HG02840 (cell line): ENCODE data around the gene PHPT1.
"Not testable (repeated sequence)": the region's sequence is repeated elsewhere in the genome, so short reads cannot be mapped to it uniquely, and the experiment has no call there.

Experiments
- ATAC-seq: cut with Tn5 transposase; IDR thresholded peaks from one replicate; pipeline ENCODE4 v1.9.1; 2021; ENCODE audit warnings: mild to moderate bottlenecking, moderate library complexity, moderate number of reproducible peaks; ENCODE audit not compliant: unreplicated experiment, low FRiP score

PHPT1 gene

DNA sequence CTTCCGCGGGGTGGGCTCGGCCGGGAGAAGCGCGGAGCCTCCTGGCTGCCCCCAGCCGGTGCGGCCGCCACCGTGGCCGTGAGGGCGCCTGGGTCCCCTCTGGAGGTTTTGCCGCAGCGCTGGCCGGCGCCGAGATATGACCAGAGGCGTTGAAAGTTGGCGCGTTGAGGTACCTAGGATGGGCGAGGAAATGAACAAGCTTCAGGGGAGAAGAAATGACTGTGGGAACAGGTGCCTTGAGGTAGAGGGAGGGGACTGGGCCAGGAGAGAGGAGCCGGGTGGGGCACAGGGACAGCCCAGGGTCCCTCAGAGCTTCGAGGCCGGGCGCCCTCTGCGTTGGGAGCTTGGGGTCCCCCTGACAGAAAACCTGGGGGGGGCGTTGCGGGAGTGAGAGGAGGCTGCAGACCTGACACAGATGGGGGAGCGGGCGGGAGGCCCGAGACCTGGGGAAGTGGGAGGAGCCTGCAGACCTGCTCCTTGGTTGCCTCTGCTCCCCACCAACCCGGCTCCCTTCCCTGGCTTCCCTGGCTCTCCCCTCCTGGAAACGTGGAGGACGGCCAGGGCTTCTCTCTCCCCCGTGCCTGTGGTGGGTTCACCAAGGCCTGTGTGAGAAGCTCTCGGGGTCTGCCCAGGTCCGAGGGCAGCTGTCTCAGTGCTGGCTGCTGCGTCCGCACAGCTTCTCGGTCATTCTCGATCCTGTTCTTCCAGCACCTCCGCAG lies 27.2 kb upstream of the PHPT1 start:
- ATAC-seq: no peak

DNA sequence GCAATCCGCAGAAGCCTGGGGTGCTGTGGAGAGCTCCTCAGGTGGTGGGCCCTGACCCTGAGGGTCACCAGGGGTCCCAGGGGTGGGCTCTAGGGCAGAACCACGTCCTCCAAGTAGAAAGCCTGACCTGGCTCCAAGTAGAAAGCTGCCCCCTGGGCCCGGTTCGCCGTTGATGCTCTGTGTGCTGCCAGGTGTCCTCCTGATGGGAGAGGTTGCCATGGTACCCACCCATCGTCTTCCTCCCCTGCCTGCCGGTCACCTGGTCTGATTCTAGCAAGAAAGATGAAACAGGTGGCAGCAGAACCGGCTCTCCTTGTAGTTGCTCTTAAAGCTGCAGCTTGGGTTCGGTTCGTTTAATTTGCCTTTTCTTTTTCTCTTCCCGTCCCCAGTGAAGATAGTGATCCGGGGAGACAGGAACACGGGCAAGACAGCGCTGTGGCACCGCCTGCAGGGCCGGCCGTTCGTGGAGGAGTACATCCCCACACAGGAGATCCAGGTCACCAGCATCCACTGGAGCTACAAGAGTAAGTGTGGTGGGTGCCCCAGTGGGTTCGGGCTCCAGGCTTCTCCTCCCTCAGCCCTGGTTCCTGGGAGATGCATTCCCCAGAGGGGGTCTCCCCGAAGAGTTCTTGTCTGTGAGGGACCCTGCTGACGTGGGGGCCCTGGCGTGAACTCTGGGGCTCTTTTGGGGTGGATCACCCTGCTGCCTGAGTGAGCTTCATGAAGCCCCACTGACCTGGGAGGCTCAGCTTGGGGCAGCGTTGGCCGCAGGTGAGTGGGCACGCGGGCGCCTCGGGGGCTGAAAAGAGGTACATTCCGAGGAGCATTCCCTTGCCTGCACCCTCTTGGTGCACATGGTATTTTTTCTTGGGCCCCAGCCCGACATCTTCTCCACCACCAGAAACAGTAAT lies 25.8 kb upstream of the PHPT1 start:
- ATAC-seq: no peak

DNA sequence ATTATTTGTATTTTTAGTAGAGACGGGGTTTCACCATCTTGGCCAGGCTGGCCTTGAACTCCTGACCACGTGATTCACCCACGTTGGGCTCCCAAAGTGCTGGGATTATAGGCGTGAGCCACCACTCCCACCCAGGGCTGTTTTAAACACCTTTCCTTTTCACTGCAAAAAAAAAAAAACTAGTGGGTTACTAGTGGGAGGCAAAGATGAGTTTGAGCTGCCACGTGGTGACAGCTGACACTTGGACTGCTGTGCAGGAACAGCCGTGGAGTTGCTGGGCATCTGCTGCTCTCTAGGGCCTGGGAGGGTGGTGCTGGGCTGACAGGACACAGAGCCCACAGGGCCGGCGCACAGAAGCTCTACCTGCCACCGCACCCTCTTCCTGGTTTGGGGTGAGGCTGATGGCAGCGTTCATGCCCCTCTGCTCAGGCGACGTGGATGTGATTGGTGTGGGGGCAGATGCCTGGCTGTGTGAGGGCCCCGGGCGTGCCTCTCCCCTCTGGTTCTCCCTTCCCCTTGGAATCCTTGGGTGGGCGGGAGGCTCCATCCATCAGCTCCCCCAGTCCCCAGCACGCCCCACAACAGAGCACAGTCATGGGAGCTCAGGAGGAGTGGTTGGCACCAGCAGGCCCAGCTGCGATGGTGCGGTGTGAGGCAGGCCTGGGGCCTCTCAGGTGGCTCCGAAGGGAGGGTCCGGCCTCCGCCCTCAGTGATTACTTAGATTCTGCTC lies 24.5 kb upstream of the PHPT1 start:
- ATAC-seq: no peak

DNA sequence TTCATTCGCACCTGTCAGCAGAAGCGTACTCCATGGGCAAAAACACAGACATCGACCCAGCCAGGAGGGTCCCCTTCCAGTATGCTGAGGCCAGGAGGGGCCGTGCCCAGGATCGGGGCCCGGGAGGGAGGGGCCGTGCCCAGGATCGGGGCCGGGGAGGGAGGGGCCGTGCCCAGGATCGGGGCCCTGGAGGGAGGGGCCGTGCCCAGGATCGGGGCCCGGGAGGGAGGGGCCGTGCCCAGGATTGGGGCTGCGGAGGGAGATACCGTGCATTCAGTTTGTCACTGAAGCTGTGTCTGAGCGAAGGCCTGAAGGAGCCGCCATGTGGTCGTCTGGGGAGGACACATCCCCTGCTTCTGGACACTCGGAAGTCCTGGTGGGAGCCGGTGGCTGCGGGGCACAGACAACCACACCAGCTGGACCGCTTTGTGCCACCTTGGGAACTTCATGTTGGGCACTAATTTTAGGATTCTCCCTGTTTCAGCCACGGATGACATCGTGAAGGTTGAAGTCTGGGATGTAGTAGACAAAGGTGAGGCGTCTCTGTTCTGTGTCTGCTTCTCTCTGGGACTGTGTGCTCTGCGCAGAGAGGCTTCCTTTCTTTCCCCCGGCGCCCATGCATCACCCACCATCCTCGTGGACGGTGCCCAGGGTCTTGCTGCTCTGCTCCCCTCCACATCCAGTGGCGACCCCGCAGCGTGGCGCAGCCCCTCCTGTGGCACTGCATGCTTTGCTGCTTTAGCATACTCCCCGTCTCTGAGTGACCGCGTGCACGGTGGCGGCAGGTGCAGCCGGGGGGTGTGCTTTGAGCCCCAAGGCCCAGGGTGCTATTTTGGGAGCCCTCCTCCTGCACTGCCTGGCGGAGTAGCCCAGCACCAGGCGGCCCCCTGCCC lies 23.7 kb upstream of the PHPT1 start:
- ATAC-seq: no peak

DNA sequence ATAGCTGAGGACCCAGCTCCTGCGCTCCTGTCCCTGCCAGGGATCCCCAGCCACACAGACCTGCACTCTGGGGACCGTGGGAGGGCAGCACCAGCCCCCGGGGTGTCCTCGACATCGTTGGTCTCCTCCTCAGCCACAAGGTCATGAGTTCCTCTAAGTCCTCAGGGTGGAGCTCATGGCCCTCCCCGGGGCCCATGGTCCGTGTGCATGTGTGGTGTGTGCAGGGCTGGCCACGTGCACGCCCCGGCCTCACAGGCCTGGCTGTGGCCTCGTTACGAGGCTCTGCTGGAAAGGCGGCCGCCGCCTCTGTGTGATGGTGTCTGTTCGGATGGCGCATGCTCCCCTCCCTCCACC lies 23.0 kb upstream of the PHPT1 start:
- no peak for ATAC-seq

DNA sequence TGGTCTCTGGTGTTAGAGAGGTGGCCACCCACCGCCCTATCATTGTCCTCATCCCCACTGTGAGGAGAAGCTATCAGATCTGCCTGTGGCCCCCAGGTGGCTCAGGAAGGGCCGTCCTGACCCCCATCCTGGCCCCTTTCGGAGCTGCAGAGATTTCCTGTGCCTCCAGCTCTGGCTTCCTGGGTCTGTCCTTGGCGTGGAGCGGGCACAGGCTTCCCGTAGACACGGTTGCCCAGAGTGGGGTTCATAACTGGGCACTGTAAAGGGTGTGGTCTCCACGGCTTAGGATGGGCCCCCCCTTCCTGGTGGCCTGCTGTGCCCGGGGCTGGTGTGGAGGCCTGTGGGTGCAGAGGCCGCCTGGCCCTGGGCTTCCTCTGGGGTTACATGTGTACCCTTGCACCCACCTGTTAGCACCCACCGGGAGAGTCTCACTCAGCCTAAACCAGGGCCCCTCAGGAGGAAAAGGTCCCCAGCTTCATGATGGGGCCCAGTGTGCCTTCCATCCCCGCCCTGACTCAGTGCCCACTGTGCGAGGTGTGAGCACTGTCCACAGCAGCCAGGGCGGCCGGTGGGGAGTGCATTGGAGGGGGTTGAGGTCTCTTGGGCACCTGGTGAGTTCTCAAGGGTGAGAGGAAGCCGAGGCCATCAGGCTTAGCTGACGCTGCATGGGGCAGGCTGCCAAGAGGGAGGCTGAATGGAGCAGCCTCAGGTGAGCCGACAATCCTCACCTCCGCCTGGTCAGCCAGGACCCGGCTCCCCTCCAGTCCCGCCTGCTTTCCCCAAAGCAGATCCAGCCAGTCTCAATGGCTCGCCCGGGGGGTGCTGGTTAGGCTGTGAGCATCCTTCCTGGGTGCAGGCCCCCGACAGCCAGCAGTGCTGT lies 22.3 kb upstream of the PHPT1 start:
- no peak for ATAC-seq

DNA sequence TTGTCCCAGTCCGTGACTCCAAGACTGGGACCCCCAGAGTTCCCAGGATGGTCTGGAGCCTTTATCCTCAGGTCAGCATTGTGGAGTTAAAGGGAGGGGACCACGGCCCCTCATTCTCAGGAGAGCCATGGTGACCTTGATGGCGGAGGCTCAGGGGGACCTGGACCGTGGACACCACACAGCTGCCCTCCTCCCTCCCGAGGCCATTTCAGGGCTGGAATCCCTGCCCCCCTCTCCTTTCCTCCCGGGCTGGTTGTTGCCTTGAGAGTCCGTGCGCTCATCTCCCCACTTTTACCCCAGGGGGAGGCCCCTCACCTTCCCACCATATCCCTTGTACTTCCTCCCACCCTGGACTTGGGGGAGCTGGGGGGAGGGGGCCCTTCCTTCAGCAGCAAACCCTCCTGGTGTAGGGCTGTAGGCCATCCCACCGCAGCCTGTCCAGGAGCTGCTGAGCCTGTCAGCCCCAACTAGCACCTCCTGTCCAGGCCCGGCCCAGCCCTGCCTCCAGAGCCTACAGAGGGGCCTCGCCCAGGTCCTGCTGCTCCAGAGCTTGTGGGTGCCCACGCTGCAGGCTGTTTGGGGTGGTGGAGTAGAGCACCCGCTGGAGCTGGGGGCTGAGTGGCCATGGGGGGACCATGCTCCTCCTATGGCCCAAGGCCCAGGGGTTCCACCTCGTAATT lies 21.3 kb upstream of the PHPT1 start:
- ATAC-seq: no peak

DNA sequence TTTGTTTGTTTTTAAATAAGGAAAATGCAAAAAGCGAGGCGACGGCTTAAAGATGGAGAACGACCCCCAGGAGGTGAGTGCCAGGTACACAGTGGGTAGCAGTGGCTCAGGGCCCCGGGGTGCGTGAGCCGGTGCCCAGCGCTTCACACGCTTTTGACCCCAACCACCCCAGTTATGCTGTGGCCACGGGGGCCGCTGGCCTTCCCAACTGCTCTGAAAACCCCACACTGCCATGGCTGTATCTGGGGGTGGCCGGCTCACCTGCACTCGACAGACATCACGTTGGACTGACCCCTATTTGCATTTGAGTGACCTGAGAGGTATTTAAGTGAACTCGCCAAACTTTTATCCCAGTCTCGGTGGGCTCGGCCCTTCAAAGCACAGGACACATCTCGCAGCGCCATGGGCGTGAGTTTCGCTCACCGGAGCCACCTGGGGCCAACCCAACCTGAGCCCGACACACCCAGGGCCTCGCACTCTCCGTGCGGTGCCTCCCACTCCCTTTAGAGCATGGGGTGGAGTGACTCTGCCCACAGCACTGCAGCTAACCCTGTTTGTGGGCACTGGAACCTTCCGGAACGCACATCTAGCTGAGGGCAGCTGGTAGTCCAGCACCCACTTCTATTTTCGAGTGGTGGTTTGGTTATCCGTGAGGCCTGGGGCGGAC lies 20.6 kb upstream of the PHPT1 start:
- no peak for ATAC-seq

DNA sequence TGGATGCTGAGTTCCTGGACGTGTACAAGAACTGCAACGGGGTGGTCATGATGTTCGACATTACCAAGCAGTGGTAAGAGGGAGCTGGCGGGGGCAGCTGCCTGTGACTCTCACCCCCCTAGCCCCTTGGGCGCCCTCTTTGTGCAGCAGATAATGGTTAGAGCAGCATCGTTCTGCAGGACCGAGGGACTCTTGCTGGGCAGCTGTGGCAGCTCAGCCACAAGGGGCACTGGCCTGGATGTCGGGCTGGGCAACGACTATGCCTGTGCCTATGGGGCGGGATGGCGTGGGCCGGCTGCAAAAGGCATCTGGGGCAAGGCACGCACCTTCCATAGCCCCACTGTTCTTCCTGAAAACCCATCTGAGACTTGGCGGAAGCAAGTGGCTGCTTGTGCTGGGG lies 19.8 kb upstream of the PHPT1 start:
- no peak for ATAC-seq

DNA sequence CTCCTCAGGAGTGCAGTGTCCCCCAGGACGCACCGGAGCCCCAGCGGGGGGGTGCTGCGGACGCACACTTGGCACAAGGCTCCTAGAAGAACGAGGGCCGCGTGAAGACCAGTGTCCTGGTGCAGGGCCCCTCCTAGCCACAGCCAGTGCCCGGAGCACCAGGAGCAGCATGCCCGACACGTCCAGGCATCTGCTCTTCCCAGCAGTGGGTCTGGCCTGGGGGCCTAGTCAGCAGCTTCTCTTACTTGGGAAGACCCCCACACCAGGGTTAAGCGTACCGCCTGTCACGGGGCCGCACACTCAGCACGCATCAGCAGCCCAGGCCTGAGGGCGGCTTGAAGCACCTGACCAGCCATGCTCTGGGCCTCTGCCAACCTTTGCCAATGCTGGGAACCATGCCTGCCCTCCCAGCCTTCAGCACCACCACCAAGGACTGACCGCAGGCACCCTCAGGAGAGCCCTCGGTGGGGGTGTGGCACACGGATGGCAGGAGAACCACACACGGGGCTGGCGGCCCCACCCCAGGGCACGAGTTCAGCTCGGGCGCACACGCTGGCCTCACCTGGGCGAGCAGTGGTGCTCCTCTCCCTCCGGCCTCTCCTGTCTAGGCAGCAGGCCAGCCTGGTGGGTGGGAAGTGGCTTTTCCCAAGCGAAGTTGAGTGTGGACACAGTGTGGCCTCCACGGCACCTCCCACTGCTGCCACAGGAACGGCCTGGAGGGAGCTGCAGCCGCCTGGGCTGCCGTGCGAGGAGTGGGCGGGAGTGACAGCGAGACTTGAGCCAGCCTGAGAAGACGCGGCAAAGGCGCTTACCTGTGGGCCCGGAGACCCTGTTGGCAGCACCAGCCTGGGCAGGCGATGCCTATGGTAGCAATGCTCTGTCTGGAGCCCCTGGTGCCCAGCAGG lies 19.0 kb upstream of the PHPT1 start:
- ATAC-seq: no peak

DNA sequence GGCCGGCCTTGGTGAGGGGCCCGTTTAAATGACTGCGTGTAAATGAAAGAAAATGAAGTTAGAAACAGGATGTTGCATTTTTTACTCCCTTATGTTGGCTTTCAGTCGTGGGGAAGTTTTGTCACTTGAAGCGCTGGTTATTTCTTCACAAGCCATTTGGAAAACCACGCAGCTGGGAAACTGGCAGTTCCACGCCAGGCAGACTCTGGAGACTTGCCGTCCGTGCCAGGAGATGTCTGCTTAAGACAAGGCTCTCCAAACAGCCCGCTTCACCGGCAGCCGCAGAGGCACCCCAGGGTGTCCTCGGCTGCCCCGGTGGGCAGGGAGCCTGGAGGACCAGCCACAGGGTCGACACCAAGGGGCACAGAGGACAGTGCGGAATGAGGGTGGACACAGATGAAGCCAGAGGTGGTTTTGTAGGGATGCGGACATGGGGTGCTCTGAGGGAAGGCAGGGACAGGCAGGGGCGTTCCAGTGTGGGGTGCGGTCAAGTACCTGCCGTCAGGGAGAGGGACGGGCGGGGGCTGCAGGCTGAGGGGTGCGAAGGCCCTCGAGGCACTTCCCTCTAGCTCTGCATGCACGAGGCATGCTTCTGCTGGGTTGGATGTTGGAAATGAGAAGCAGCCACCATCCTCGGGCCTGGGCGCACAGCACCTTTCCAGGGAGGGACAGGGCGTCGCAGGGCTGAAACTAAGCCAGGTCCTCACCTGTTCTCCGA lies 18.0 kb upstream of the PHPT1 start:
- ATAC-seq: no peak

DNA sequence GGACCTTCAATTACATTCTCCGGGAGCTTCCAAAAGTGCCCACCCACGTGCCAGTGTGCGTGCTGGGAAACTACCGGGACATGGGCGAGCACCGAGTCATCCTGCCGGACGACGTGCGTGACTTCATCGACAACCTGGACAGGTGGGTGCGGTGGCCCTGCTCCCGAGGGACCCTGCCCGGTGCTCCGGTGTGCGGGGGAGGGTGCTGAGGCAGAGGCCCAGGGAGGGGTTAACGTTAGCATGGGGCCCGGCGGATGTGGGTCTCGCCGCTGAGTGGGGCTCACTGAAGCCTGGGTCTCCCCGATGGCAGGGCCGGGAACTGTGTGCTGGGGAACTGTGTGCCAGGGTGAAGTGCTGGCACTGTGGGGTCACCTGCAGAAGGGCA lies 17.5 kb upstream of the PHPT1 start:
- no peak for ATAC-seq

DNA sequence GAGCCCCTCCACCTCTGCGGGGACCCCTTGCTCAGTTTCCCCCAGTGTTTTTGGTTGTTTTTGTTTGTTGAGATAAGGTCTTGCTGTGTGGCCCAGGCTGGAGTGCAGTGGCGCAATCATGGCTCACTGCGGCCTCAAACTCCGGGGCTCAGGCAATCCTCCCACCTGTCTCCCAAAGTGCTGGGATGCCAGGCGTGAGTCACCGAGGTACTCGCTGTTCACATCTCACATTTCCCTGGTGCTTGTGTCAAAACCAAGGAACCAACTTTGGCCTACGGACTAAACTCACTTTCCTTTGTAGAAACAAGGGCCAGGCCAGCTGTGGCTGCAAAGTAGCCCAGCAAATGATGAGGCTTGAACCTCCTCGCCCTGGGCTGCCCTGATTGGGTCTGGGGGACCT lies 16.6 kb upstream of the PHPT1 start:
- ATAC-seq: no peak

DNA sequence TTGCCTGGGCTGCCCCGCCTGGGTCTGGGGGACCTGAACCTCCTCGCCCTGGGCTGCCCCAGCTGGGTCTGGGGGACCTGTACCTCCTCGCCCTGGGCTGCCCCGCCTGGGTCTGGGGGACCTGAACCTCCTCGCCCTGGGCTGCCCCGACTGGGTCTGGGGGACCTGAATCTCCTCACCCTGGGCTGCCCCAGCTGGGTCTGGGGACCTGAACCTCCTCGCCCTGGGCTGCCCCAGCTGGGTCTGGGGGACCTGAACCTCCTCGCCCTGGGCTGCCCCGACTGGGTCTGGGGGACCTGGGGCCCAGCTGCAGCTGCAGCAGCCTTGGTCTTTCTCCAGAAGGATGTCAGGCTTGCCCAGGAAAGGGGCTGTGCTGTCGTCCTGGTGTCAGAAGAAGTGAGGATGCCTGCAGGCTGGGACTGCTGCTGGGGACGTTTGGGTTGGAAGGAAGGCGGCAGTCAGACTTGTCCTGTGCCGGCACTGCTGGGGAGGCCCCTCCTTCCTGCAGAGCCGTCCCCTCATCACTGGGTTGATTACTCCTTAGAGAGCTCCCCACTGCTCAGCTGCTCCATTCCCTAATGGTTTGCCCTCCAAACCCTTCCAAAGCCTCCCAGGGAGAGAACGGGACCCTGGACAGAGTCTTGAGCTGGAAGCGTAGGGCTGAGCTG lies 15.7 kb upstream of the PHPT1 start:
- ATAC-seq: not testable (repeated sequence)

DNA sequence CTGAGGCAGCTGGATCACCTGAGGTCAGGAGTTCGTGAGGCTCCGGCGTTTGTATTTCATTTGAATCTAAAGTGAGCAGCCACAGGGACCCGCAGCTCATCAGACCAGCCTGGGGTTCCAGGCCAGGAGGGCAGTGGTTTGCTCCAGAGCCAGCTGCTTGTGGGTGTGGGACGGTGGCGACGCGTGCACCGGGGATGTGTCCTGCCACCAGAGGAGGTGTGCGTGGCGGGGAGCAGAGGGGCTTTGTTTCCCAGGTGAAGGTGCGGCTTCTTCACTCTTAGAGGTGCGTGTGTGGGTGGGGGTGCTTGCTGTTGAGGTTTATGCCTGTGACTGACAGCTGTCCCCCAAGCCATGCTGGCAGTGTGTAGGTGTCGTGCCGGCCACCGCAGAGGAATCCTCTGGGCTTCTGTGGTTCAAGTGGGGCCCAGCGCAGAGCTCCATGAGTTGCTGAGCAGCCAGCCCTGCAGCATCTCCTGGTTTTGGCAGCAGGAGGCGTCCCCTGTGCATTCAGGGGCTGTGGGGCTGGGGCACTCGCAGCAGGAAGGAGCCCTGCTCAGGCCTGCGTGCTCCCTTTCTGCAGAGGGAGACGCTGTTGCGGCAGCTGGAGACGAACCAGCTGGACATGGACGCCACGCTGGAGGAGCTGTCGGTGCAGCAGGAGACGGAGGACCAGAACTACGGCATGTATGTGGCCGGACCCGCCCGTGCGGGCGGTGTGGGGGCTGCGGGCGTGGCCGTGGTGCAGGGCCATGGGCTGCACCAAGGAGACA lies 13.9 kb upstream of the PHPT1 start:
- no peak for ATAC-seq
